ENCODE measurements around the gene IRS2.

GRCh38 chr13:109728791-109729731, 57.3 kb downstream of the IRS2 start:
- TF ChIP-seq CTCF (IDR thresholded peaks at IDR 0.05) (no peak), POLR2A (IDR thresholded peaks at IDR 0.05) (no peak), EP300 (IDR thresholded peaks at IDR 0.05) (no peak)

Data from upper lobe of left lung (tissue), 4 donors.